ENCODE data around the gene PAWR.
"Not testable (repeated sequence)": the region's sequence is repeated elsewhere in the genome, so short reads cannot be mapped to it uniquely, and the experiment has no call there.

The PAWR gene

GRCh38 chr12:79687711-79688260 lies 3.0 kb downstream of the PAWR start:
- no peak for DNase-seq (ENCODE audit: low read depth, low spot score)

- no peak for DNase-seq (ENCODE audit: low read depth, low spot score)
Observed at GRCh38 chr12:79686171-79686570, 4.6 kb downstream of the PAWR start.

GRCh38 chr12:79685068-79685467 lies 5.7 kb downstream of the PAWR start:
- no peak for DNase-seq (ENCODE audit: low read depth, low spot score)

GRCh38 chr12:79684338-79684737 lies 6.4 kb downstream of the PAWR start:
- DNase-seq (ENCODE audit: low read depth, low spot score) = not testable (repeated sequence)

GRCh38 chr12:79682593-79682992 lies 8.2 kb downstream of the PAWR start:
- no peak for DNase-seq (ENCODE audit: low read depth, low spot score)

- no peak for DNase-seq (ENCODE audit: low read depth, low spot score)
Observed at GRCh38 chr12:79681008-79681590, 9.7 kb downstream of the PAWR start.

GRCh38 chr12:79680051-79680450 lies 10.7 kb downstream of the PAWR start:
- DNase-seq (ENCODE audit: low read depth, low spot score) = no peak

GRCh38 chr12:79678306-79678705 lies 12.5 kb downstream of the PAWR start:
- DNase-seq (ENCODE audit: low read depth, low spot score) = no peak

- DNase-seq (ENCODE audit: low read depth, low spot score) = no peak
Observed at GRCh38 chr12:79677672-79678071, 13.1 kb downstream of the PAWR start.

- no peak for DNase-seq (ENCODE audit: low read depth, low spot score)
Observed at GRCh38 chr12:79676579-79676978, 14.2 kb downstream of the PAWR start.

GRCh38 chr12:79674629-79675028 lies 16.1 kb downstream of the PAWR start:
- DNase-seq (ENCODE audit: low read depth, low spot score) = no peak

GRCh38 chr12:79673354-79673753 lies 17.4 kb downstream of the PAWR start:
- DNase-seq (ENCODE audit: low read depth, low spot score) = no peak

- DNase-seq (ENCODE audit: low read depth, low spot score) = no peak
Observed at GRCh38 chr12:79668113-79668512, 22.7 kb downstream of the PAWR start.

GRCh38 chr12:79665212-79665887 lies 25.4 kb downstream of the PAWR start:
- no peak for DNase-seq (ENCODE audit: low read depth, low spot score)

- no peak for DNase-seq (ENCODE audit: low read depth, low spot score)
Observed at GRCh38 chr12:79664518-79664917, 26.2 kb downstream of the PAWR start.

GRCh38 chr12:79662046-79662811 lies 28.5 kb downstream of the PAWR start:
- DNase-seq (ENCODE audit: low read depth, low spot score) = no peak

GRCh38 chr12:79661629-79662028 lies 29.1 kb downstream of the PAWR start:
- no peak for DNase-seq (ENCODE audit: low read depth, low spot score)

GRCh38 chr12:79659961-79660431 lies 30.8 kb downstream of the PAWR start:
- DNase-seq (ENCODE audit: low read depth, low spot score) = no peak

- no peak for DNase-seq (ENCODE audit: low read depth, low spot score)
Observed at GRCh38 chr12:79658221-79658620, 32.5 kb downstream of the PAWR start.

- no peak for DNase-seq (ENCODE audit: low read depth, low spot score)
Observed at GRCh38 chr12:79657136-79657535, 33.6 kb downstream of the PAWR start.

- DNase-seq (ENCODE audit: low read depth, low spot score) = no peak
Observed at GRCh38 chr12:79655036-79655435, 35.7 kb downstream of the PAWR start.

GRCh38 chr12:79652521-79652920 lies 38.2 kb downstream of the PAWR start:
- DNase-seq (ENCODE audit: low read depth, low spot score) = no peak
